ENCODE results near the gene CSTF2T.
A peak's percentile ranks its signal among the peaks of the same experiment; 100 is the strongest.

CSTF2T gene, protein sequence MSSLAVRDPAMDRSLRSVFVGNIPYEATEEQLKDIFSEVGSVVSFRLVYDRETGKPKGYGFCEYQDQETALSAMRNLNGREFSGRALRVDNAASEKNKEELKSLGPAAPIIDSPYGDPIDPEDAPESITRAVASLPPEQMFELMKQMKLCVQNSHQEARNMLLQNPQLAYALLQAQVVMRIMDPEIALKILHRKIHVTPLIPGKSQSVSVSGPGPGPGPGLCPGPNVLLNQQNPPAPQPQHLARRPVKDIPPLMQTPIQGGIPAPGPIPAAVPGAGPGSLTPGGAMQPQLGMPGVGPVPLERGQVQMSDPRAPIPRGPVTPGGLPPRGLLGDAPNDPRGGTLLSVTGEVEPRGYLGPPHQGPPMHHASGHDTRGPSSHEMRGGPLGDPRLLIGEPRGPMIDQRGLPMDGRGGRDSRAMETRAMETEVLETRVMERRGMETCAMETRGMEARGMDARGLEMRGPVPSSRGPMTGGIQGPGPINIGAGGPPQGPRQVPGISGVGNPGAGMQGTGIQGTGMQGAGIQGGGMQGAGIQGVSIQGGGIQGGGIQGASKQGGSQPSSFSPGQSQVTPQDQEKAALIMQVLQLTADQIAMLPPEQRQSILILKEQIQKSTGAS

DNA sequence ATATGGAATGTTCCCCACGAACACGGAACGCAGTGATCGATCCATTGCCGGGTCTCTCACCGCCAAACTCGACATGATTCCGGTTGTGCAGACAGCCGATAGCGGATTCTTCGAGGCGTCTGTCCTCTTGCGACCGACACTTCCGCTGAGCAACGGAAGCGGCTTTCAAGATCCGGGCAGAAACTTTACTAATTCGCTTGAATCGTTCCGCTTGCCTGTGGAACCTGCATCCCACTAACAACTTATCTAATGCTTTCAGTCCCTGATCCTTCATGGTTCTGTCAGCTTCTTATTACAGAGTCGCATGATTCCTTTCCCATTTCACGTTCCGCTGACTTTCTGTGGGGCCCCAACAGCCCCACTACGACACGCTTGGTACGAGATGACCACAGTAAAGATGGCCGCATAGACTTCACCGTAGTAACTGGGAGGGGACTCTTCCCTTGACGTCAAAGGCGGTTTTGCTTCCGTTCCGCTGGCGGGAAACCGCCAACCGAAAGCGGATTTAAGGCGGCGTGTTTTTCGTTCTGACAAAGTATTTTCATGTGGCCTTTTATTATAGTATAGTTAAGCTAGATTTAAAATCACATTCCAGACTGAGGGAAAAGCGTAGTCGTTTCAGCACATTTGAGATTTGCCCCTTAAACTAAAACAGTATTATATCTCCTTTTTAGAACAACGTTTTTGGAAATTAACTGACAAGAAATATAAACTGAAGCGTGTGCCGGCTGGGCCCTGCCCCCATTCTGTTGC, at the start of gene CSTF2T:
CSTF2T (minus strand) TSS at position 121 of the 753 bp plus-strand sequence; CDS start at position 75, 46 bp downstream.
- Histone ChIP-seq H3K79me2 (ENCODE audit: insufficient read depth, low read depth) (peaks cover 29% of the 10 kb centered on the region), H3K27me3 (ENCODE audit: insufficient read depth, low read depth) (no peaks in the 10 kb centered on the region)

DNA sequence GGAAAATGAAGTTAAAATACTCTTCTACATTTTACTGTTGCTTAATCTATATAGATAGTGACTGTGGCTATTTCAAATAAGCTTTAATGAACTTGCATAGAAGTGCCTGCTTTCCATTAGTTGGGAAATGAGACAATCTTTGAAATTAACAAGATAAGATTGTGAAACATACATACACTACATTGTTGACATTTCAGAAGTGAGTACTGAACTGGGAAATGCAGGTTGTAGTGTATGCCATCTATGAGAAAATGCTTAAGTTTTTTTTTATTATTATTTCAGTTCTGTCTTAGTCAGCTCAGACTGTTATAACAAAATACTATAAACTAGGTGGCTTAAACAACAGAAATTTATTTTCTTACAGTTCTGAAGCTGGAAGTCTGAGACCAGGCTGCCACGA, 49.6 kb upstream of the CSTF2T start:
- no peak overlapping the region for H3K4me3 ChIP-seq (IDR thresholded peaks at IDR 0.05; ENCODE audit: insufficient read depth, low read depth, low read length)
- H3K9ac ChIP-seq = no peak overlapping the region
- no peak overlapping the region for H3K27ac ChIP-seq
- no peaks in the 10 kb centered on the region for H3K79me2 ChIP-seq (ENCODE audit: insufficient read depth, low read depth)
- no peaks in the 10 kb centered on the region for H3K4me1 ChIP-seq (ENCODE audit: low read depth, poor library complexity, severe bottlenecking)
- H3K36me3 ChIP-seq (ENCODE audit: insufficient read depth) = no peaks in the 10 kb centered on the region
- no peak overlapping the region for H2AFZ ChIP-seq (ENCODE audit: low read depth)
- no peak for TF ChIP-seq CTCF (conservative IDR thresholded peaks at IDR 0.05; ENCODE audit: low read depth, low read length)
- H3K27me3 ChIP-seq (ENCODE audit: insufficient read depth, low read depth) = no peaks in the 10 kb centered on the region
- H4K20me1 ChIP-seq (ENCODE audit: insufficient read depth) = no peaks in the 10 kb centered on the region
- H3K4me2 ChIP-seq = no peak overlapping the region

More for the DNA sequence above, at the start of gene CSTF2T:
- Histone ChIP-seq H3K36me3 (ENCODE audit: insufficient read depth) (no peaks in the 10 kb centered on the region), H4K20me1 (ENCODE audit: insufficient read depth) (no peaks in the 10 kb centered on the region), H3K27ac (peak within 1 kb of the TSS; percentile 97), H3K4me1 (ENCODE audit: low read depth, poor library complexity, severe bottlenecking) (peaks cover 8% of the 10 kb centered on the region), H3K4me3 (IDR thresholded peaks at IDR 0.05; ENCODE audit: insufficient read depth, low read depth, low read length) (no peak within 1 kb of the TSS), H2AFZ (ENCODE audit: low read depth) (peak within 1 kb of the TSS; percentile 97), H3K9ac (peak within 1 kb of the TSS; percentile 95), H3K4me2 (peak within 1 kb of the TSS; percentile 82)
- TF ChIP-seq CTCF (conservative IDR thresholded peaks at IDR 0.05; ENCODE audit: low read depth, low read length) = no peak

DNA sequence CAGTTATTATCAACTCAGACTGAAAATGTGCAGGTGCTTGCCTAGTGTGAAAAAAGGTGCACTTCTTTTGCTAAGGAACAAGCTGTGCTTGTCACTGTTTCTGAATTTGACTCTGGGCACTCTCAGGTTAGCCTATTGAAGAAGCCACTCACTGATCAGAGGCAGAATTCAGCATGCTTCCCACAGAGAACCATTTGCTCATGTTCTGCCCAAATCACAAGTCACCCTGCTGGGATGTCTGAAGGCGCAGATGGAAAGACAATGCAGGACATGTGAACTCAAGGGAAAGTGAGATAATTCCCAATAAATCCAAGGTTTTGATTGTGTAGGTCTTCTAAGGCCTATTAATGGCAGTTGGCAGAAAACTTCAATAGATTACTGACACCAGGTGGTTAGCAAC, 47.8 kb upstream of the CSTF2T start:
- no peaks in the 10 kb centered on the region for H3K79me2 ChIP-seq (ENCODE audit: insufficient read depth, low read depth)
- H2AFZ ChIP-seq (ENCODE audit: low read depth) = no peak overlapping the region
- H4K20me1 ChIP-seq (ENCODE audit: insufficient read depth) = no peaks in the 10 kb centered on the region
- TF ChIP-seq CTCF (conservative IDR thresholded peaks at IDR 0.05; ENCODE audit: low read depth, low read length) = no peak
- H3K4me2 ChIP-seq = no peak overlapping the region
- no peaks in the 10 kb centered on the region for H3K36me3 ChIP-seq (ENCODE audit: insufficient read depth)
- no peak overlapping the region for H3K4me3 ChIP-seq (IDR thresholded peaks at IDR 0.05; ENCODE audit: insufficient read depth, low read depth, low read length)
- no peak overlapping the region for H3K27ac ChIP-seq
- no peaks in the 10 kb centered on the region for H3K4me1 ChIP-seq (ENCODE audit: low read depth, poor library complexity, severe bottlenecking)
- no peak overlapping the region for H3K9ac ChIP-seq
- no peaks in the 10 kb centered on the region for H3K27me3 ChIP-seq (ENCODE audit: insufficient read depth, low read depth)

- H3K27ac ChIP-seq = no peak overlapping the region
- no peak overlapping the region for H3K4me2 ChIP-seq
- H3K79me2 ChIP-seq (ENCODE audit: insufficient read depth, low read depth) = no peaks in the 10 kb centered on the region
- H3K4me3 ChIP-seq (IDR thresholded peaks at IDR 0.05; ENCODE audit: insufficient read depth, low read depth, low read length) = no peak overlapping the region
- no peak for TF ChIP-seq CTCF (conservative IDR thresholded peaks at IDR 0.05; ENCODE audit: low read depth, low read length)
- H2AFZ ChIP-seq (ENCODE audit: low read depth) = no peak overlapping the region
- H3K27me3 ChIP-seq (ENCODE audit: insufficient read depth, low read depth) = no peaks in the 10 kb centered on the region; the same call in 1 of the 2 replicates
- H4K20me1 ChIP-seq (ENCODE audit: insufficient read depth) = no peaks in the 10 kb centered on the region
- H3K9ac ChIP-seq = no peak overlapping the region
- H3K4me1 ChIP-seq (ENCODE audit: low read depth, poor library complexity, severe bottlenecking) = no peaks in the 10 kb centered on the region
- H3K36me3 ChIP-seq (ENCODE audit: insufficient read depth) = no peaks in the 10 kb centered on the region
Observed at GRCh38 chr10:51745397-51745796, 46.0 kb upstream of the CSTF2T start.
